ENCODE data around the gene PYGB.

The PYGB gene

DNA sequence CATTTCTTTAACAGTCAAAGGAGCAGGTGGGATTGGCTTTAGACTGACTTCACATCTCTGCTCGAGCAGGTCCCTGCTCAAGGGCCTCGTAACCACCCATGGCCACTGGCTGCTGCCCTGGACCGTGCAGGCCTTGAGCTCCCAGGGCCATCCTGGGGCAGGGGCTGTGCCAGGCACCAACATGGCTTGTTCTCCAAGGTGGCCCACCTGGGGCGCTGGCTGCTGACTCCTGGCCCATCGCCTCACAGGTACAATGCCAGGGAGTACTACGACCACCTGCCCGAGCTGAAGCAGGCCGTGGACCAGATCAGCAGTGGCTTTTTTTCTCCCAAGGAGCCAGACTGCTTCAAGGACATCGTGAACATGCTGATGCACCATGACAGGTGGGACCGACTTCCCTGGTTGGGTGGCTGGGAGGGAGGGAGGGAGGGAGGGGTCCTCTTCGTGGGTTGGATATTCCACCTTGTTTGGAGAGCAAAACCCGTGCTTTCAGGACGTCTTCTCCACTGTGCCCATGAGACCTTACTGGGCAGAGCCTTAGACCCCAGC, 46.1 kb downstream of the PYGB start:
- no peaks in the 10 kb centered on the region for H3K4me1 Mint-ChIP-seq (ENCODE audit: low read depth)
- no peak overlapping the region for H3K4me3 Mint-ChIP-seq
- no peak overlapping the region for H3K27ac Mint-ChIP-seq

DNA sequence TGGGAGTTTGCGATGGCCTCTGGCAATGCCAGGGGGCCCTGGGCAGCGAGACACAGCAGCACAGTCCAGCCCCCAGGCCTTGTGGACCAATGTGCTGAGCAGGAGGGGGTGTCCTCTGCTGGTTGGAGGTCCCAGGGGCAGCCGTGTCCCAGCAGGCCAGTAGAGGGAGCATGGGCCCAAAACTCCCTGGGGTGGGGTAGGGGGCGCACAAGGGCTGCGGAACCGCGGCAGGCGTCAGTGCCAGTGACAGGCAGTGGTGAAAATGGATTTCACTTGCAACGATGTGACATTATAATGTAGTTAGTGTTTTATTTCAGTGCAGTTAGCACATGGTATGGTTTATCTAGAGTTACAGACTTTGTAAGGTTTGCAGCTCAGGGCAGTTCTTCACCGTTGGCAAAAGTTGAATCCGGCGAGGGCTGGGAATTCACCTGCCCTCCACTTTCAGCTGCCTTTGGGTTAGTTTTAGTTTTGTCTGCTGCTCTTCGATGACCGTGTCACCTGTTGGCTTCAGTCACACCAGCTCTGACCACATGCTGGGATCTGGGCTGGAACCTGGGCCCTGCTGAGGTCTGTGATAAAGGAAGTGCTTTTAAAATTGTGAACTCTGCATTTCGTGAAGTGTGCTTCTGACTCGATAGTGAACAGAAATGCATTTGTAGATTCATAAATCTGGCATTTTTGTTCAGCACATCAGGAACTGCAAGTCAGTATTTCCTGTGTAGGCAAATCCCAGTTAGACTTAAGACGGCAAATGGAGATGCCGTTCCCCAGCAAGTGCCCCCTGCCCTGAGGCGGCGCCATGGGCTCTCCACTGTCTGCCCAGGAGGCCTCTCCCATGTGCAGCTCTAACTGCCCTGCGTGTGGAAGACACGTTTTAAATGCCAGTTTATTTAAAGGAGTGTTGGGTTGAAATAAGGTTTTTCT, 46.8 kb downstream of the PYGB start:
- Mint-ChIP-seq H3K4me3 (no peak overlapping the region), H3K4me1 (ENCODE audit: low read depth) (no peaks in the 10 kb centered on the region), H3K36me3 (ENCODE audit: low read depth) (peaks cover 21% of the 10 kb centered on the region), H3K27me3 (no peaks in the 10 kb centered on the region), H3K9me3 (no peaks in the 10 kb centered on the region), H3K27ac (no peak overlapping the region)

More for the DNA sequence above, 46.1 kb downstream of the PYGB start:
- H3K36me3 Mint-ChIP-seq (ENCODE audit: low read depth) = peaks cover 28% of the 10 kb centered on the region
- H3K9me3 Mint-ChIP-seq = no peaks in the 10 kb centered on the region
- no peaks in the 10 kb centered on the region for H3K27me3 Mint-ChIP-seq

DNA sequence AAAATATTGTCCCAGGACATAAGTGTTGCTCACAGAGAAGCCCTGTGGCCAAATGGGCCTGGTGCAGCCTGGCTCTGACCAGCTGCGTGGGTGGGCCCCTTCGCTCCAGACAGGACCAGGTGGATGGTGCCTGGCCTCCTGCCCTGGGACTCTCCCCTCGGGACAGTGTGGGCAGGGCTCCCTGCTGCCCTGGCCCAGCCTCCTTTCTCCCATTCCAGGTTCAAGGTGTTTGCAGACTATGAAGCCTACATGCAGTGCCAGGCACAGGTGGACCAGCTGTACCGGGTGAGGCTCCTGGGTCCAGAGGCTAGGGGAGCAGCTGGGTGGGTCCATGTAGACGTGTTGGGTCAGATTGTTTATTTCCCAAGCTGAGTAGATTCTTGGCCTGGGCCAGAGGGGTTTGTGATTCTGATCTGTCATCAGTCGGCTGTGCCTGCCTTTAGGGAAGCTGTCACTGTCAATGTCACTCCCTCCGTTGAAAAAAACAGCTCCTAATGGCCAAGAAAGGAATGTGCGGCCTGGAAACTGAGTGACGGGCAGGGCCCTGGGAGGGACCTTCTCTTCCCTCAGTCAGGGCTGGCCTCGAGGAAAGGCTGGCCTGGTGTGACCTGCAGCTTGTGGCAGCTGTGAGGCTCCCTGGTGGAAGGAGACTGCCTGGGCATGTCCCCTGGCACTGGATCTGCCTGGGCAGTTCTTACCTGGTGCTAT, 47.7 kb downstream of the PYGB start:
- Mint-ChIP-seq H3K4me3 (no peak overlapping the region), H3K4me1 (ENCODE audit: low read depth) (no peaks in the 10 kb centered on the region), H3K36me3 (ENCODE audit: low read depth) (peaks cover 16% of the 10 kb centered on the region), H3K27ac (no peak overlapping the region), H3K27me3 (no peaks in the 10 kb centered on the region), H3K9me3 (no peaks in the 10 kb centered on the region)

DNA sequence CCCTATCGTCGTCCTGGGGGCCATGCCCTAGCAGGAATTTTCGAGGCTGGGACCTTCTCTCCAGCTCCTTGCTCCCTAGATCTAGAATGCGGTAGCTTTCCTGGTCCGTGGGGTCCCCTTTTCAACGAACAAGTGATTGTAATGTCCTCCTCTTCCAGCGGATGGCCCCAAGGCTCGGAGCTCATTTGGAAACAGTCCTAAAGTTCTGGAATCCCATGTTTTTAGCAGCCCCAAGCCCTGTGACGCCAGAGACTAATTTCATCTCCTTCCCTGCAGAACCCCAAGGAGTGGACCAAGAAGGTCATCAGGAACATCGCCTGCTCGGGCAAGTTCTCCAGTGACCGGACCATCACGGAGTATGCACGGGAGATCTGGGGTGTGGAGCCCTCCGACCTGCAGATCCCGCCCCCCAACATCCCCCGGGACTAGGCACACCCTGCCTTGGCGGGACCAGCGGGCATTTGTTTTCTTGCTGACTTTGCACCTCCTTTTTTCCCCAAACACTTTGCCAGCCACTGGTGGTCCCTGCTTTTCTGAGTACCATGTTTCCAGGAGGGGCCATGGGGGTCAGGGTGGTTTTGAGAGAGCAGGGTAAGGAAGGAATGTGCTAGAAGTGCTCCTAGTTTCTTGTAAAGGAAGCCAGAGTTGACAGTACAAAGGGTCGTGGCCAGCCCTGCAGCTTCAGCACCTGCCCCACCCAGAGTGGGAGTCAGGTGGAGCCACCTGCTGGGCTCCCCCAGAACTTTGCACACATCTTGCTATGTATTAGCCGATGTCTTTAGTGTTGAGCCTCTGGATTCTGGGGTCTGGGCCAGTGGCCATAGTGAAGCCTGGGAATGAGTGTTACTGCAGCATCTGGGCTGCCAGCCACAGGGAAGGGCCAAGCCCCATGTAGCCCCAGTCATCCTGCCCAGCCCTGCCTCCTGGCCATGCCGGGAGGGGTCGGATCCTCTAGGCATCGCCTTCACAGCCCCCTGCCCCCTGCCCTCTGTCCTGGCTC, 48.5 kb downstream of the PYGB start:
- H3K4me3 Mint-ChIP-seq = no peak overlapping the region
- no peaks in the 10 kb centered on the region for H3K4me1 Mint-ChIP-seq (ENCODE audit: low read depth)
- H3K27ac Mint-ChIP-seq = no peak overlapping the region
- no peaks in the 10 kb centered on the region for H3K9me3 Mint-ChIP-seq
- no peaks in the 10 kb centered on the region for H3K27me3 Mint-ChIP-seq
- peaks cover 16% of the 10 kb centered on the region for H3K36me3 Mint-ChIP-seq (ENCODE audit: low read depth)

DNA sequence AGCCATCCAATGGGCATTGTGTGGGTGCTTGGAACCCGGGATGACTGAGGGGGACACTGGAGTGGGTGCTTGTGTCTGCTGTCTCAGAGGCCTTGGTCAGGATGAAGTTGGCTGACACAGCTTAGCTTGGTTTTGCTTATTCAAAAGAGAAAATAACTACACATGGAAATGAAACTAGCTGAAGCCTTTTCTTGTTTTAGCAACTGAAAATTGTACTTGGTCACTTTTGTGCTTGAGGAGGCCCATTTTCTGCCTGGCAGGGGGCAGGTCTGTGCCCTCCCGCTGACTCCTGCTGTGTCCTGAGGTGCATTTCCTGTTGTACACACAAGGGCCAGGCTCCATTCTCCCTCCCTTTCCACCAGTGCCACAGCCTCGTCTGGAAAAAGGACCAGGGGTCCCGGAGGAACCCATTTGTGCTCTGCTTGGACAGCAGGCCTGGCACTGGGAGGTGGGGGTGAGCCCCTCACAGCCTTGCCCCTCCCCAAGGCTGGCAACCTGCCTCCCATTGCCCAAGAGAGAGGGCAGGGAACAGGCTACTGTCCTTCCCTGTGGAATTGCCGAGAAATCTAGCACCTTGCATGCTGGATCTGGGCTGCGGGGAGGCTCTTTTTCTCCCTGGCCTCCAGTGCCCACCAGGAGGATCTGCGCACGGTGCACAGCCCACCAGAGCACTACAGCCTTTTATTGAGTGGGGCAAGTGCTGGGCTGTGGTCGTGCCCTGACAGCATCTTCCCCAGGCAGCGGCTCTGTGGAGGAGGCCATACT, 49.4 kb downstream of the PYGB start:
- Mint-ChIP-seq H3K9me3 (no peaks in the 10 kb centered on the region), H3K27me3 (no peaks in the 10 kb centered on the region), H3K36me3 (ENCODE audit: low read depth) (peaks cover 16% of the 10 kb centered on the region), H3K4me1 (ENCODE audit: low read depth) (no peaks in the 10 kb centered on the region), H3K27ac (no peak overlapping the region), H3K4me3 (no peak overlapping the region)

DNA sequence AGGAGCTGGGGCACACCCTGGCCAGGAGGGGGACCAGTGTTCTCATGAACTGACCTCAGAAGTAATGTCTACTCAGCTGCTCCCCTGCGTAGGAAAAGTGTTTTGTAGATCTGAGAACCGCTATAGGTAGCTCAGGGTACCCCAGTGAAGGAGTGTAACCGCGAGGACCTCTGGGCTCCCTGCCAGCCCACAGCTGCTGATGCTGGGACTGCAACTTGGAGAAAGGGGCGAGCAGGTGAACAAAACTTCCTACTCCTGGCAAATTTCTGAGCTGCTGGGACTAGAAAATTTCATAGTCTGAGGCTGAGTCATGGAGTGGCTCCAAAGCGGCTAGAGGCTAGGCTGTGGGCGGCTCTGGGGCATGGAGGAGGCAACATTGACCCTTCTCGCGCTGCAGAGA, 51.9 kb downstream of the PYGB start:
- Mint-ChIP-seq H3K36me3 (ENCODE audit: low read depth) (peaks cover 11% of the 10 kb centered on the region), H3K27ac (no peak overlapping the region), H3K4me3 (no peak overlapping the region), H3K4me1 (ENCODE audit: low read depth) (no peaks in the 10 kb centered on the region), H3K27me3 (no peaks in the 10 kb centered on the region), H3K9me3 (no peaks in the 10 kb centered on the region)

DNA sequence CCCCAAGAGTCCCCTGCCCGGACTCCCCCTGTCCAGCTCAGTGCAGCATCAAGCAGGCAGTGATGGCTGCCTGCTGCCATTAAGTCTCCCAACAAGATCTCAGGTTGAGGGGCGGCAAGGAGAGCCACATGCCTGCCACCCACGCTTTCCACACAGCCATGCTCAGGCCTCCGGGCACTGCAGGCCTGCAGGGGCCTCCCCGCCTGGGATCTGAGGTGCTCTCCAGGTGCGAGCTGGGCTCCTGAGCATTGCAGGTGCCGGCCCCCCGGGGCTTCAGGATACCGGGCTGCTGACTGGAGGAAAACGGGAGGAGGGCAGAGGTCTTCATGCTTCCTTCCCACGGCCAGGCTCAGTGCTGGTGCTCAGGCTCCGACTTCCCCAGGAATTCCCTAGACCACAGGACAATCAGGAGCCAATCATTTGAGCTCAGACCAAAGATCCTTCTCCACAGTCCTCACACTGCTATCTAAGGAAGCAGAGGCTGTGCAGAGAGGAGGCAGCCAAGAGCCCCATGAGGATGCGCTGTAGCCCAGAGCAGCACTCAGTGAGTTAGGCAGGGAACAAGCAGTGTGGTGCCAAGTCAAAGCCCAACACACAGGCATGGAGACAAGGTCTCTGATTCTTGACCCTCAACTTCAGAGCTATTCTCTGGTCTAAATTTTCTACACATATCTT, 52.7 kb downstream of the PYGB start:
- Mint-ChIP-seq H3K9me3 (no peaks in the 10 kb centered on the region), H3K36me3 (ENCODE audit: low read depth) (peaks cover 11% of the 10 kb centered on the region), H3K4me3 (no peak overlapping the region), H3K27me3 (no peaks in the 10 kb centered on the region), H3K27ac (no peak overlapping the region), H3K4me1 (ENCODE audit: low read depth) (no peaks in the 10 kb centered on the region)

DNA sequence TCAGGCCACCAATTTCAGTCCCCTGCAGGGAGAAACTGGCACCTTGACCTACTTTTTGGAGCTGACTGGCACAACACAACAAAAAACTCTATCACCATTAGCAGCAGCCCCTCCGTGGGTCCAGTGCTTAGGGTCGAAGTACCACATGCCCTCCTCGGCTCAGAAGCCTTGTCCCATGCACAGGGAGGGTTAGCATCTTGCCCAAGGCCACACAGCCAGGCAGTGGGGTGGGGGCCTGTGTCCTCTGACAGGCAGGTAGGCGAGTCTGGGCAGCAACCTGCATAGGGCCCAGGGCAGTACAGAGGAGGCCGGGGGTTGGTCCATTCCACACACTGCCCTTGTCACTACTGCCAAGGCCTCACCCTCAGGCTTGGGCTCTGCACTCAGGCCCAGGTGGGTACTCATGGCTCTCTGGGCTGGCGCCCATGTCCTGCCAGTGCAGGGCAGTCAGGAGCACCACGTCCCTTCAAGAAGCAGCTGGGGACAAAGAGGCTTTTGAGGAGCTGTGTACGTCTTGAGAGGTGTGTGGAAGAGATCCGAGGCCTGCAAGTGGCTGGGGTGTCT, 53.6 kb downstream of the PYGB start:
- Mint-ChIP-seq H3K36me3 (ENCODE audit: low read depth) (peaks cover 7% of the 10 kb centered on the region), H3K4me3 (no peak overlapping the region), H3K27ac (no peak overlapping the region), H3K9me3 (no peaks in the 10 kb centered on the region), H3K27me3 (no peaks in the 10 kb centered on the region), H3K4me1 (ENCODE audit: low read depth) (no peaks in the 10 kb centered on the region)

DNA sequence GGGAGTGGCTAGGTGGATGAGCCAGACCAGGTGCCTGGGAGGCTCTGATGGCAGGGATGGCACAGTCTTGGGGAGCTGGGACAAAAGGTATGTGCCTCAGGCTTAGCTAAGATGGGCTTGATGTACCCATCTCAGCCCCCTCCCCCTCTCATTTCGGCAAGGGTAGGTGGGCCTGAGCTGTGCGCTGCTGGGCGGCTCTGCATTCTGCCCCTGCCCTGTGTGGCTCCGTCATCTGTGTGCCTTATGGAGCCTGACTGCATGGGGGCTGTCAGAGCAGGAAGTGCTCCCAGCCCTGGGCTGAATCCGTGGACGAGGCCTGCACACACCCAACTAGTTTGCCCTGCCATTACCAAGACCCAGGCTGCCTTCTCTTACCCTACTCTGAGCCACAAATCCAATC, 54.7 kb downstream of the PYGB start:
- no peak overlapping the region for H3K4me3 Mint-ChIP-seq
- no peaks in the 10 kb centered on the region for H3K27me3 Mint-ChIP-seq
- H3K36me3 Mint-ChIP-seq (ENCODE audit: low read depth) = peaks cover 7% of the 10 kb centered on the region
- H3K9me3 Mint-ChIP-seq = no peaks in the 10 kb centered on the region
- no peaks in the 10 kb centered on the region for H3K4me1 Mint-ChIP-seq (ENCODE audit: low read depth)
- no peak overlapping the region for H3K27ac Mint-ChIP-seq

DNA sequence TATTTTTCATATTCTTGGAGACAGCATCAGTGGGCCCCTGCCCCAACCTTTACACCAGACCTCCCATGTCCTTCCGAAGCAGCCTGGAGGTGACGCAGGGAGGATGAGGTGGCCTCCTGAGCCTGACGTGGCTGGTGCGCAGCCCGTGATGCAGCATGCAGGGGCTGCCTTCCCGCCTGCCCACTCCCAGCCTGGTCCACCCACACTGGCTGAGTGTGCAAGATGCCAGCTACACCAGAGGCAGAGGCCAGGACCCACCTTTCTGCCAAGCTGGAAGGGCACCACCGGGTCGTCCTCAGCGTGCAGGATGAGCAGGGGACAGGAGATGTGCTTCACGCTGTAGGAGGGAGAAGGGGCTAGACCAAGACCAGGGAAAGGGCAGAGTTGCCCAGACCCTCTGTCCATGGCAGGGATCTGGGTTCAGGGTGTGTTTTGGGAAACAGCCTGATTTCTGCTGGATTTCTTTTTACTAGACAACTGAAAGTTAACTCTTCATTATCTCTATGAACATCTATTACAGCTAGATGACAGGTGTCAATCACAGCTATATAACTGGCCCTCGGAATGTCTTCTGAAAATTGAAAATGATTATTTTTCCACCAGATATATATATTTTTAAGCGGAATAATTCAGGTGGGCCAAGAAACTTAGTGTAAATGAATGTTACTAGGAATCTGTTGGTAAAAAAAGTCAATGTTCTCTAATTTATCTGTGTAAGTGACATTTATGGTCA, 55.6 kb downstream of the PYGB start:
- Mint-ChIP-seq H3K9me3 (no peaks in the 10 kb centered on the region), H3K4me3 (no peak overlapping the region), H3K4me1 (ENCODE audit: low read depth) (no peaks in the 10 kb centered on the region), H3K27me3 (no peaks in the 10 kb centered on the region), H3K36me3 (ENCODE audit: low read depth) (peaks cover 2% of the 10 kb centered on the region), H3K27ac (no peak overlapping the region)

DNA sequence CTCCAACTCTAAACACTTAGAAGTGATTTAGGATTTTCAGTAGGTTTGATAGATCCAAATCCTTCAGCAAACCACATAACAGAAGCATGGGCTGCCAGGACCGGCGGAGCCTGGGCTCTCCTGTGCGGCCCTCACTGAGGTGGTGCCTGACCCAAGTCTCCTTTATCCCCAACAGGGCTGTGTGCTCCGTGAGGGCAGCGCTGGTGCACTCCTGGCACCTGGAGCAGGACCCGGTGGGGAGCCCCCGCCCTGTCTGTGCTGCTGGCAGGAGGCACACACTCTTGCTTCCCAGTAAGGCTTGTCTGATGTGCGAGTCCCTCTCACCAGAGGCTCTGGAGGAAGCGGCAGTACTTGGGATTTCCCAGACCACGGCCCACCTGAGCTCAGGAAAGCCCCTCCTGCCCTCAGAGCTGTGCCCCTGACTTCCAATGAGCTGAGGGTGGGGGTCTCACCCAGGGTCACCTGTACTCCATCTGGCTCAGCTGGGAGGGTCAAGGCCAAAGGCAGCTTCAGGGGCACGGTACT, 56.2 kb downstream of the PYGB start:
- Mint-ChIP-seq H3K36me3 (ENCODE audit: low read depth) (no peaks in the 10 kb centered on the region), H3K9me3 (no peaks in the 10 kb centered on the region), H3K4me3 (no peak overlapping the region)

DNA sequence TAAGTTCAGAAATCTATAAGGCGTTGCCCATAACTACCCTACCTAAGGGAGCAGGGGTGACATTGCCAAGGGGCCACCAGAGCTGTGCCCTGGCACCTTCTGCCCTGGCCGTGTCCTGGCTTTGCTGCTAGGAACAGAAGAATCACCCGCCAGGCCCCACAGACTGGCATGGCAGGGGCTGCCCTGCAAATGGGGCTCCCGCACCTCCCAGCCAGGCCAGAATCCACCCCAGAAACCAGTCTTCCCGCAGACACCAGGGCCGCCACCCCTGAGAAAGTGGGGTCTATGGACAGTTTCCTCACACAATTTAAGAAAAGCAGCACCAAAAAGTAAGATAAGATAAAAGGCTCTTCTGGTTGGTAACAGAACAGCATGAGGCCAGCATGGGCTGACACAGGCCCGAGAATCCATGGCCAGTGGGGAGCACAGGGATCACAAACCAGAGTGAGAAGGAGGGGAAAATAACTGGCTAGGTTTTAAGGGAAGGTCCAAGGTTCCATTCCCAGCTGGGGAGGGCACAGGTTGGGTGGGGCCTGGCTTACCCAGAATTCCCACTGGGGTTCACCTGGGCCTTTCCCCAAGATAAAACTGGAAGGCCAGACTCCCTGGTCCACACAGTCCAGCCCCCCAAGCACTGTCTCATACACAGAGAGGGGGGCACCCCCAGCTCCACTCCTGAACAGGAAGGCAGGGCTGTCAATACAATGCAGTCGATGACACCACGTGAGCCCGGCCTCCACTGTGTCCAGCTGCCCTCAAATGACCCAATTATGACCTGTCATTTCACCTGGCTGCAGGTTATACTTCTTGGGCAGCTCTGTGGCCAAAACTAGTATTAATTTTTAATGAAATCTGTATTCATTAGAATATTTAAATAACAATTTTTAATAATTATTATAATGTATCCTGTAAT, 59.4 kb downstream of the PYGB start:
- no peaks in the 10 kb centered on the region for H3K27me3 Mint-ChIP-seq
- no peaks in the 10 kb centered on the region for H3K36me3 Mint-ChIP-seq (ENCODE audit: low read depth)
- no peak overlapping the region for H3K27ac Mint-ChIP-seq
- peaks cover 34% of the 10 kb centered on the region for H3K4me1 Mint-ChIP-seq (ENCODE audit: low read depth)
- no peak overlapping the region for H3K4me3 Mint-ChIP-seq
- H3K9me3 Mint-ChIP-seq = no peaks in the 10 kb centered on the region

More for the DNA sequence above, 56.2 kb downstream of the PYGB start:
- no peak overlapping the region for H3K27ac Mint-ChIP-seq
- H3K4me1 Mint-ChIP-seq (ENCODE audit: low read depth) = peaks cover 2% of the 10 kb centered on the region
- no peaks in the 10 kb centered on the region for H3K27me3 Mint-ChIP-seq

Data from stimulated activated naive CD8-positive, alpha-beta T cell treated with anti-CD3 and anti-CD28 coated beads, Interleukin-15, Interleukin-2, amounts not matched to agents 100 ng/mL and 50 ng/mL, for 24 hours (primary cell).